Endodermal cell (in vitro differentiated cells): ENCODE measurements around the gene EDARADD. TPM values are rescaled to one million over a fixed set of nuclear protein-coding genes. Genes with fewer than 3 reads are reported as not detected.

Experiments
- DNase-seq: peaks from one replicate; pipeline ENCODE4 v3.0.0-alpha.2; 2017
- H3K27ac ChIP-seq: 2 replicates; pipeline ENCODE4 v1.5.1; 2013; ENCODE audit warnings: mild to moderate bottlenecking, low read depth, low read length, moderate library complexity
- H3K27me3 ChIP-seq: 2 replicates; pipeline ENCODE4 v1.6.1; 2013; ENCODE audit warnings: mild to moderate bottlenecking, low read length, moderate library complexity; ENCODE audit not compliant: insufficient read depth, control insufficient read depth, poor library complexity, severe bottlenecking
- H3K36me3 ChIP-seq: 2 replicates; pipeline ENCODE4 v1.7.0; 2013; ENCODE audit warnings: mild to moderate bottlenecking, low read length, moderate library complexity; ENCODE audit not compliant: control insufficient read depth, insufficient read depth
- H3K4me1 ChIP-seq: one replicate; pipeline ENCODE4 v1.7.0; 2013; ENCODE audit warnings: low read length; ENCODE audit not compliant: control insufficient read depth, insufficient read depth
- H3K4me3 ChIP-seq: 2 replicates; pipeline ENCODE4 v1.5.1; 2013; ENCODE audit warnings: mild to moderate bottlenecking, low read length, moderate library complexity
- H3K9ac ChIP-seq: 2 replicates; pipeline ENCODE4 v1.6.1; 2013; ENCODE audit warnings: mild to moderate bottlenecking, low read length, moderate library complexity; ENCODE audit not compliant: poor library complexity, severe bottlenecking; ENCODE audit errors: extremely low read depth
- H3K9me3 ChIP-seq: 2 replicates; pipeline ENCODE4 v1.6.1; 2013; ENCODE audit warnings: mild to moderate bottlenecking, low read length, moderate library complexity; ENCODE audit not compliant: control insufficient read depth
- H3K27ac Mint-ChIP-seq: 2 replicates; pipeline ENCODE4 v1.8.0; 2020; ENCODE audit warnings: mixed read lengths
- H3K27me3 Mint-ChIP-seq: 2 replicates; pipeline ENCODE4 v1.8.0; 2021; ENCODE audit warnings: mild to moderate bottlenecking, mixed read lengths; ENCODE audit not compliant: insufficient read depth
- H3K36me3 Mint-ChIP-seq: 2 replicates; pipeline ENCODE4 v1.8.0; 2020; ENCODE audit warnings: low read depth, mixed read lengths
- H3K4me1 Mint-ChIP-seq: 2 replicates; pipeline ENCODE4 v1.8.0; 2020; ENCODE audit warnings: mixed read lengths
- H3K4me3 Mint-ChIP-seq: 2 replicates; pipeline ENCODE4 v1.8.0; 2020; ENCODE audit warnings: mild to moderate bottlenecking, moderate library complexity, mixed read lengths
- H3K9me3 Mint-ChIP-seq: 2 replicates; pipeline ENCODE4 v1.8.0; 2020; ENCODE audit warnings: mild to moderate bottlenecking, mixed read lengths
- WGBS, 2 experiments: methylation state at CpG; one replicate each; pipeline versions ENCODE4 v1.1.5 to v1.1.7; 2013; ENCODE audit warnings: missing lambda C conversion rate in 2 of 2, mixed read lengths in 1 of 2; ENCODE audit not compliant: insufficient coverage in 1 of 2, insufficient read length in 1 of 2; 5-methylcytosine and 5-hydroxymethylcytosine counted together
- total RNA-seq, 2 donors: library from RNA; stranded (reverse); fragmentation: NEBNext Ultra II Directional in 1 of 2; extraction: Animal tissue kit (Norgen Biotek cat#: 25700) in 1 of 2; gene quantifications; 2 replicates in 1 of 2; 3 replicates in 1 of 2; pipeline ENCODE4 v1.2.1, GENCODE V29; 2021
- TF ChIP-seq, protein P1 (sequence below): fragments of 200-600 bp; sonication (generic); conservative IDR thresholded peaks from 2 replicates; pipeline ENCODE4 v1.5.0; 2021; ENCODE audit warnings: antibody characterized with exemption, mild to moderate bottlenecking

EDARADD gene
- total RNA-seq, 2 donors from 2014 or later, result 5.0 to 5.5 TPM

DNA sequence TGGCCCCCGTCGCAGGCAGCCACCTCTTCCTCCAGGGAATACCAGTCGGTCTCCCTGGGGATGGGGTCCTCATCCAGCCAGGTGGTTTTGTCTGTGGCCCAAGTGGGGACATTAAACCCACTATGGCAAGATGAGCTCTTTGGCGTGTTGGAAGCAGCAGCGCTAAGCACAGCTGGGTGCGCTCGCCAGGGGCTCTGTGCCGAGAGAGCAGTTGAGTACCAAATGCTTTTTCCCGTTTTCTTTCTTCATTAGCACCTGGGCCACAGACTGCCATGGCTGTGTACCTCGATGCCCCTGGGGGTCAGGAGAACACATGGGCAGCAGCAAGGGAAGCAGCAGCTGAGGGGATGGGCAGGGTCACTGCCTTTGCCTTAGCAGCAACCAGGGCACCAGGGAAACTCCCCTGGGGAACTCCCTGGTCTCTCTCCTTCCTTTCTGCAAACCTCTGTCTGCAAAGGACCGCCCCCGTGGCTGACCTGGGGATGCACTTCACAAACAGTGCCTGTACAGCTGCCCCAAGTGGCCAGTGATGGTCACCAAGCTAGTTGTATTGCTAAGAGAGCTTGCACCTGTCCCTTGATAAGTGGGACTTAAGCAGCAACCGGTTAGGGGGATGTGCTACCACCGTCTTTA lies 31.1 kb downstream of the EDARADD start:
- H3K27me3 Mint-ChIP-seq, result no peaks in the 10 kb centered on the region

DNA sequence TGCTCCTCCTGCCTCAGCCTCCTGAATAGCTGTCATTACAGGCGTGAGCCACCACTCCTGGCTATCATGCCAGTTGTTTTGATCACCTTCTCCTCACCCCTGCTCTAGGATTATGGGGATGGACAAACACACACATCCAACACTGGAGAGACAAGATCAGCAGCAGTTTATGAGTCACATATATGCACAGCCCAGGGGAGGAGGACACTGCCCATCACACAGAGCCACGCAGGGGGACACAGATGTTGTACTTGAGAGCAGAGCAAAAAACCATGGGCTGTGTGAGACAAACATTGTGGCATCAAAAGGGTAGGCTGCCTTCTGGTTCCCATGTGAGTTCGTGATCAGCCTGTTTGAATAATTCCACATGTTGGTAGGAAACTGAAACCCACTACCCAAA lies 32.1 kb downstream of the EDARADD start:
- Histone ChIP-seq H3K4me3 (no peak overlapping the region), H3K9me3 (peaks cover 6% of the 10 kb centered on the region), H3K9ac (no peak overlapping the region), H3K36me3 (peaks cover 6% of the 10 kb centered on the region), H3K27ac (no peak overlapping the region), H3K4me1 (no peaks in the 10 kb centered on the region), H3K27me3 (no peaks in the 10 kb centered on the region)
- no peak overlapping the region for H3K27ac Mint-ChIP-seq
- no peak for DNase-seq
- H3K4me3 Mint-ChIP-seq, result no peak overlapping the region
- H3K36me3 Mint-ChIP-seq, result peaks cover 31% of the 10 kb centered on the region
- WGBS, 2 experiments, result 93 to 96% methylated on average over 2 to 3 of the region's 3 CpGs
- TF ChIP-seq, protein P1, sequence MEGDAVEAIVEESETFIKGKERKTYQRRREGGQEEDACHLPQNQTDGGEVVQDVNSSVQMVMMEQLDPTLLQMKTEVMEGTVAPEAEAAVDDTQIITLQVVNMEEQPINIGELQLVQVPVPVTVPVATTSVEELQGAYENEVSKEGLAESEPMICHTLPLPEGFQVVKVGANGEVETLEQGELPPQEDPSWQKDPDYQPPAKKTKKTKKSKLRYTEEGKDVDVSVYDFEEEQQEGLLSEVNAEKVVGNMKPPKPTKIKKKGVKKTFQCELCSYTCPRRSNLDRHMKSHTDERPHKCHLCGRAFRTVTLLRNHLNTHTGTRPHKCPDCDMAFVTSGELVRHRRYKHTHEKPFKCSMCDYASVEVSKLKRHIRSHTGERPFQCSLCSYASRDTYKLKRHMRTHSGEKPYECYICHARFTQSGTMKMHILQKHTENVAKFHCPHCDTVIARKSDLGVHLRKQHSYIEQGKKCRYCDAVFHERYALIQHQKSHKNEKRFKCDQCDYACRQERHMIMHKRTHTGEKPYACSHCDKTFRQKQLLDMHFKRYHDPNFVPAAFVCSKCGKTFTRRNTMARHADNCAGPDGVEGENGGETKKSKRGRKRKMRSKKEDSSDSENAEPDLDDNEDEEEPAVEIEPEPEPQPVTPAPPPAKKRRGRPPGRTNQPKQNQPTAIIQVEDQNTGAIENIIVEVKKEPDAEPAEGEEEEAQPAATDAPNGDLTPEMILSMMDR, result no peak
- no peaks in the 10 kb centered on the region for H3K27me3 Mint-ChIP-seq
- H3K4me1 Mint-ChIP-seq, result no peaks in the 10 kb centered on the region
- peaks cover 20% of the 10 kb centered on the region for H3K9me3 Mint-ChIP-seq

More for the DNA sequence above, 31.1 kb downstream of the EDARADD start:
- WGBS, 2 experiments, result 87 to 88% methylated on average over 10 to 14 of the region's 14 CpGs
- no peaks in the 10 kb centered on the region for H3K4me1 ChIP-seq
- H3K9me3 ChIP-seq, result peaks cover 6% of the 10 kb centered on the region
- no peak overlapping the region for H3K4me3 Mint-ChIP-seq
- no peak overlapping the region for H3K4me3 ChIP-seq
- peaks cover 20% of the 10 kb centered on the region for H3K9me3 Mint-ChIP-seq
- H3K36me3 ChIP-seq, result peaks cover 6% of the 10 kb centered on the region
- peak; percentile 63 for DNase-seq
- no peak overlapping the region for H3K27ac ChIP-seq
- H3K27ac Mint-ChIP-seq, result no peak overlapping the region
- TF ChIP-seq, protein P1, result peak; percentile 38
- no peaks in the 10 kb centered on the region for H3K4me1 Mint-ChIP-seq
- H3K9ac ChIP-seq, result no peak overlapping the region
- H3K36me3 Mint-ChIP-seq, result peaks cover 29% of the 10 kb centered on the region
- H3K27me3 ChIP-seq, result no peaks in the 10 kb centered on the region

DNA sequence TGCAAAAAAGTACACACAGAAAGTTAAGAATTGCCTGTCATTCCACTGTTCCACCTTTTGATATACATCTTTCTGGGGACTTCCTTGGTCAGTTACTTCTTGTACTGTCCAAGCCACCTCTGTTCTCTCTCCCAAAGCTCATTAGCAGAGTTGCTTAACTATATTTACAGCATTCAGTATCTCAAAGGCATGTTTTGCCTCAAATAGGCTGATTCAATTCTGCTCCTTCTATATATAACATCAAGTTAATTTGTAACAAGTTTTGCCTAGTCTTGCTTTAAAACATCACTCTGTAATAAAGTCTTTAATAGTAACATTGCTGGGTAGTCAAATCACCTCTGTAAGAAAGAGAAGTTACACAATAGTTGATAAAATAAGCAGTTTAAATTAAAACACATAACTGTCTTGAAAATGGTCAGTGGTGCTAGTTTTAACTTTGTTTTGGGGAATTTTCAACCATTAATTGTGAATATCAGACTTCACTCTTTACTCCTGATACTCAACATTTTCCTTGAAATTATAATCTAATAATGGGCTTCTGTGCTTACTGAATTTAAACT lies 35.7 kb downstream of the EDARADD start:
- Mint-ChIP-seq H3K4me1 (no peaks in the 10 kb centered on the region), H3K27ac (no peak overlapping the region), H3K4me3 (no peak overlapping the region), H3K9me3 (peaks cover 20% of the 10 kb centered on the region), H3K27me3 (no peaks in the 10 kb centered on the region), H3K36me3 (peaks cover 35% of the 10 kb centered on the region)
- peaks cover 6% of the 10 kb centered on the region for H3K36me3 ChIP-seq
- peaks cover 6% of the 10 kb centered on the region for H3K9me3 ChIP-seq
- no peaks in the 10 kb centered on the region for H3K27me3 ChIP-seq
- no peak overlapping the region for H3K4me3 ChIP-seq
- no peak overlapping the region for H3K27ac ChIP-seq
- H3K9ac ChIP-seq, result no peak overlapping the region
- no peak for DNase-seq
- TF ChIP-seq, protein P1, result no peak
- H3K4me1 ChIP-seq, result no peaks in the 10 kb centered on the region
